T-helper 2 cell (primary cell): ENCODE results near the gene EXOSC2.
A peak's percentile ranks its signal among the peaks of the same experiment; 100 is the strongest.

ENCODE experiments used
- DNase-seq, 5 experiments: peaks; one replicate each; pipeline versions ENCODE4 v3.0.0 to v3.0.0-alpha.2; 2012 to 2022

Gene EXOSC2

GRCh38 chr9:130698514-130698913 lies 4.9 kb downstream of the EXOSC2 start:
- DNase-seq: no peak

GRCh38 chr9:130699047-130699446 lies 5.5 kb downstream of the EXOSC2 start:
- DNase-seq: no peak

- DNase-seq: peak; percentile 38 to 59 (median 57)
These were observed 7.8 kb downstream of the EXOSC2 start for GRCh38 chr9:130701059-130702022.

GRCh38 chr9:130703501-130703900 lies 9.9 kb downstream of the EXOSC2 start:
- DNase-seq: no peak

- peak; percentile 42 to 70 (median 54) for DNase-seq
These were observed 13.8 kb downstream of the EXOSC2 start for GRCh38 chr9:130707225-130707976.

- no peak for DNase-seq
These were observed 17.3 kb downstream of the EXOSC2 start for GRCh38 chr9:130710822-130711352.

GRCh38 chr9:130711469-130711868 lies 17.9 kb downstream of the EXOSC2 start:
- no peak for DNase-seq

- peak; percentile 84 to 98 (median 93) for DNase-seq
These were observed 19.1 kb downstream of the EXOSC2 start for GRCh38 chr9:130712564-130713285.

- DNase-seq: peak in 2 of 5 experiments; percentile 7 to 33
These were observed 19.8 kb downstream of the EXOSC2 start for GRCh38 chr9:130713286-130713960.

- no peak for DNase-seq
These were observed 21.1 kb downstream of the EXOSC2 start for GRCh38 chr9:130714586-130715110.

GRCh38 chr9:130715270-130715669 lies 21.7 kb downstream of the EXOSC2 start:
- DNase-seq: no peak

GRCh38 chr9:130718562-130718961 lies 25.0 kb downstream of the EXOSC2 start:
- DNase-seq: no peak

- DNase-seq: no peak
These were observed 27.2 kb downstream of the EXOSC2 start for GRCh38 chr9:130720762-130721161.

- no peak for DNase-seq
These were observed 35.1 kb downstream of the EXOSC2 start for GRCh38 chr9:130728721-130729120.

GRCh38 chr9:130729145-130729544 lies 35.6 kb downstream of the EXOSC2 start:
- no peak for DNase-seq

- DNase-seq: no peak
These were observed 37.8 kb downstream of the EXOSC2 start for GRCh38 chr9:130731355-130731754.

- DNase-seq: no peak
These were observed 38.6 kb downstream of the EXOSC2 start for GRCh38 chr9:130732136-130732535.

- no peak for DNase-seq
These were observed 39.2 kb downstream of the EXOSC2 start for GRCh38 chr9:130732793-130733221.

- no peak for DNase-seq
These were observed 42.0 kb downstream of the EXOSC2 start for GRCh38 chr9:130735566-130735965.

GRCh38 chr9:130736834-130737233 lies 43.3 kb downstream of the EXOSC2 start:
- no peak for DNase-seq

- DNase-seq: no peak
These were observed 44.7 kb downstream of the EXOSC2 start for GRCh38 chr9:130738281-130738680.

- DNase-seq: no peak
These were observed 45.5 kb downstream of the EXOSC2 start for GRCh38 chr9:130739081-130739480.
